Measurements from ENCODE around the gene TLE5.
A peak's percentile ranks its signal among the peaks of the same experiment; 100 is the strongest.

TLE5 gene

DNA sequence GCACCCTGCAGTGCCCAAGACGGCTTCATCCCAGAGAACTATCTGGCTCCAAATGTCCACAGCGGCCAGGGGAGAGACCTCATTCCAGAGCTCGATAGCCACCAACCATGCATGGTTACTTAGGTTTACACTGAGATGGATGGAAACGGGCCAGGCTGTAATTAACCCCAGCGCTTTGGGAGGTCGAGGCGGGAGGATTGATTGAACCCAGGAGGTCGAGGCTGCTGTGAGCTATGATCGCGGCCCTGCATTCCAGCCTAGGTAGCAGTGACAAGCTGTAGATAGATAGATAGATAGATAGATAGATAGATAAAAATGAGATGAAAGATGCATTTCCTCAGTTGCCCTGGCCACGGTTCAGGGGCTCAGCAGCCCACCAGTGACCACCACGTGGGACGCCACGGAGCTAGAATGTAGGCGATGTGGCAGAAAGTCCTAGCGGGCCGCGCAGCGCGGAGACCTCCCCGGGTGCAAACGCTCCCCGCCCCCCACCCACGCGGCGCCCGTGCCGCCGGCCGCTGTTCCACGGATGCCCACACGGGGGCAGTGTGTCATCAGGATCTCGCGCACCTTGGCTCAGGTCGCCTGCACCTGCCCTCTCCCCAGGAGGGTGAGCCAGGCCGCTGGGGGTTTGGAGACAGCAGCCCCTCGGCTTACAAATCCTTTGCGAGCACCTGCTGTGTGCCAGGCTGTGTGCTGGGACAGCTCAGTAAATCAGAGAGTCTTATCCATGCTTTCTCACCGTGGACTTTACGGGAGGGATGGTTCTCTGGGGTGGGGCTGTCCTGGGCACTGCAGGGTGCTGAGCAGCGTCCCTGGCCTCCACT lies 13.5 kb upstream of the TLE5 start:
- Histone ChIP-seq H3K4me1 (ENCODE audit: control insufficient read depth in 1 of 2, insufficient read depth in 1 of 2, low read depth in 1 of 2, low read length in 1 of 2) (peaks cover 3 to 6% of the 10 kb centered on the region in 2 experiments), H3K36me3 (no peaks in the 10 kb centered on the region), H3K27ac (no peak overlapping the region), H3K27me3 (peaks cover 8% of the 10 kb centered on the region), H3K9me3 (no peaks in the 10 kb centered on the region), H3K4me3 (ENCODE audit: low read depth in 1 of 2, low read length in 1 of 2) (no peak overlapping the region)
- TF ChIP-seq, protein P1, sequence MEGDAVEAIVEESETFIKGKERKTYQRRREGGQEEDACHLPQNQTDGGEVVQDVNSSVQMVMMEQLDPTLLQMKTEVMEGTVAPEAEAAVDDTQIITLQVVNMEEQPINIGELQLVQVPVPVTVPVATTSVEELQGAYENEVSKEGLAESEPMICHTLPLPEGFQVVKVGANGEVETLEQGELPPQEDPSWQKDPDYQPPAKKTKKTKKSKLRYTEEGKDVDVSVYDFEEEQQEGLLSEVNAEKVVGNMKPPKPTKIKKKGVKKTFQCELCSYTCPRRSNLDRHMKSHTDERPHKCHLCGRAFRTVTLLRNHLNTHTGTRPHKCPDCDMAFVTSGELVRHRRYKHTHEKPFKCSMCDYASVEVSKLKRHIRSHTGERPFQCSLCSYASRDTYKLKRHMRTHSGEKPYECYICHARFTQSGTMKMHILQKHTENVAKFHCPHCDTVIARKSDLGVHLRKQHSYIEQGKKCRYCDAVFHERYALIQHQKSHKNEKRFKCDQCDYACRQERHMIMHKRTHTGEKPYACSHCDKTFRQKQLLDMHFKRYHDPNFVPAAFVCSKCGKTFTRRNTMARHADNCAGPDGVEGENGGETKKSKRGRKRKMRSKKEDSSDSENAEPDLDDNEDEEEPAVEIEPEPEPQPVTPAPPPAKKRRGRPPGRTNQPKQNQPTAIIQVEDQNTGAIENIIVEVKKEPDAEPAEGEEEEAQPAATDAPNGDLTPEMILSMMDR (IDR thresholded peaks at IDR 0.05) = peak; percentile 94

DNA sequence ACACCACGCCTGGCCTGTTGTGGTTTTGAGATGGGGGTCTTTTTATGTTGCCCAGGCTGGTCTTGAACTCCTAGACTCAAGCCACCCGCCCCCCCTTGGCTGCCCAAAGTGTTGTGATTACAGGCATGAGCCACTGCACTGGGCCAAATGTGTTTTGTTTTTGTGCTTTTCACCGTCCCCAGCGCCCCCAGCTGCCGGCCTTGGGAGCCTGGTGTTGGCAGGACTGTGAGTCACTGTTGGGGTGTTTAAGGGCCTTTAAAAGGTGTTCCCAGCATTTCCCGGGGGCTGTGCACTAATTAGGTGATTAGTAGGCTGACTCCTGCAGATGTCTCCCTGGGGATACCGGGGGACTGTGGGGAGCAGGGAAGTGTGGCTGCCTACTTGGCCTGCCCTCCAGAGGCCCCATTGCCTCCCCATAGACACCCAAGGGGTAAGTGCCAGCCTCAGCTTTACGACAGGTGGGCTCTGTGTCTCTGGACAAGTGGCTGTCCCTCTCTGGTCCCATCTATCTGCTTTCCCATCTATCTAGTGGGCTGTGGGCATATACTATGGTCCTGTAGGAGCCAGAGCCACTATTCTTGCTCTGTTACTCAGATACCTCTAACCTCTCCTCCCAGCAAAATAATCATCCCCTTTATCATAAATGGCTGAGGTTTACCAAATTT lies 11.8 kb upstream of the TLE5 start:
- Histone ChIP-seq H3K36me3 (no peaks in the 10 kb centered on the region), H3K27me3 (peaks cover 8% of the 10 kb centered on the region), H3K4me3 (ENCODE audit: low read depth in 1 of 2, low read length in 1 of 2) (no peak overlapping the region), H3K27ac (no peak overlapping the region), H3K9me3 (no peaks in the 10 kb centered on the region), H3K4me1 (ENCODE audit: control insufficient read depth in 1 of 2, insufficient read depth in 1 of 2, low read depth in 1 of 2, low read length in 1 of 2) (peaks cover 3 to 6% of the 10 kb centered on the region in 2 experiments)
- TF ChIP-seq, protein P1 (IDR thresholded peaks at IDR 0.05) = no peak

DNA sequence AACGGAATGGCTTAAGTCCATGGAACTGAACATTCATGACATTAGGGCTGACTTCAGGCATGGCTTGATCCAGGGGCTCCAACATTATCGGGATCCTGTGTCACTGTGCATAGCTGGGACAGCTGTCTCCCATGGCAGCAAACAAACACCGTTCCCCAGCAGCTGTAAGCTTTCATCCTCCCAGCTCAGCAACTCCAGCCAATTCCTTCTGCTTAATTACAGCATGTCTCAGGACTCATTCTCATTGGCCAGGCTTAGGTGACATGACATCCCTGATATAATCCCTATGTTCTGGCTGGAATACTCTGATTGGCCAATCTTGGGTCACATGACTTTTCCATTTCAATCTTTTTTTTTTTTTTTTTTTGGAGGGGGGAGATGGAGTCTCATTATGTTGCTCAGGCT lies 10.9 kb upstream of the TLE5 start:
- H3K27me3 ChIP-seq = peaks cover 17% of the 10 kb centered on the region
- H3K27ac ChIP-seq = no peak overlapping the region
- peaks cover 3 to 6% of the 10 kb centered on the region in 2 experiments for H3K4me1 ChIP-seq (ENCODE audit: control insufficient read depth in 1 of 2, insufficient read depth in 1 of 2, low read depth in 1 of 2, low read length in 1 of 2)
- H3K36me3 ChIP-seq = no peaks in the 10 kb centered on the region
- TF ChIP-seq, protein P1 (IDR thresholded peaks at IDR 0.05) = no peak
- no peak overlapping the region for H3K4me3 ChIP-seq (ENCODE audit: low read depth in 1 of 2, low read length in 1 of 2)
- no peaks in the 10 kb centered on the region for H3K9me3 ChIP-seq

DNA sequence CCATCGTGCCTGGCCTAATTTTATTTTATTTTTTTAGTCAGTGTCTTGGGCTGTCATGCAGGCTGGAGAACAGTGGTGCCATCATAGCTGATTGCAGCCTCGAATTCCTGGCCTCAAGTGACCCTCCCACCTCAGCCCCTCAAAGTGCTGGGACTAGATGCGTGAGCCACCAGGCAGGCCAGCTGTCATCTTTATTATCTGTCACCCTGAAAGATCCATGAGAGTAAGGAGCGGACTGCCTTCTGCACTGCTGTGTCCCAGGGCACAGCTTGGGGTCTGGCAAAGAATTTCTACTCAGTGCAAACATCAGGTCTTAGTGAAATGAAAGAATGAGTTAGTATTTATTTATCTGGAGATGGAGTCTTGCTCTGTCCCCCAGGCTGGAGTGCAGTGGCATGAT lies 9.5 kb upstream of the TLE5 start:
- no peaks in the 10 kb centered on the region for H3K36me3 ChIP-seq
- peaks cover 3 to 6% of the 10 kb centered on the region in 2 experiments for H3K4me1 ChIP-seq (ENCODE audit: control insufficient read depth in 1 of 2, insufficient read depth in 1 of 2, low read depth in 1 of 2, low read length in 1 of 2)
- no peak overlapping the region for H3K4me3 ChIP-seq (ENCODE audit: low read depth in 1 of 2, low read length in 1 of 2)
- H3K27ac ChIP-seq = no peak overlapping the region
- TF ChIP-seq, protein P1 (IDR thresholded peaks at IDR 0.05) = no peak
- H3K9me3 ChIP-seq = no peaks in the 10 kb centered on the region
- peaks cover 28% of the 10 kb centered on the region for H3K27me3 ChIP-seq

DNA sequence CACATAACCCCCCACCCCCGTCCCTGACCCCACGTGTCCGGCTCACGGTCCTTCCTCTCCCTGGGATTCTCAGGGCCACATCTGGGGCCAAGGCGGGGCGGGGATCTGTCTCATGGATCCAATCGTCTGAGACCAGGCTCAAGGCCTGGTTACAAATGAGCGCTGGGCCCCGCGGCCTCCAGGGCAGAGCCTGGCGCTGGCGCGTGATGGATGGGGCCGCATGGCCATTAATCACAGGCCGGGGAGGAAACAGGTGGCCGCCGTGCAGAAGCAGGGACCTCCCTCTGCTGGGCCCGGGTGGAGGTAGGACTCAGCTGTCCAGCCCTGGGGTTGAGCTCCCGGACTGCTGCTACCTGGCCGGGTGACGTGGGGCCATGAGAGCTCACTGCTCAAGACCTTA lies 5.8 kb upstream of the TLE5 start:
- peaks cover 41% of the 10 kb centered on the region for H3K27me3 ChIP-seq
- H3K4me3 ChIP-seq (ENCODE audit: low read depth in 1 of 2, low read length in 1 of 2) = no peak overlapping the region
- H3K9me3 ChIP-seq = no peaks in the 10 kb centered on the region
- H3K4me1 ChIP-seq (ENCODE audit: control insufficient read depth in 1 of 2, insufficient read depth in 1 of 2, low read depth in 1 of 2, low read length in 1 of 2) = peaks cover 0 to under 1% of the 10 kb centered on the region in 2 experiments
- no peaks in the 10 kb centered on the region for H3K36me3 ChIP-seq
- TF ChIP-seq, protein P1 (IDR thresholded peaks at IDR 0.05) = no peak
- no peak overlapping the region for H3K27ac ChIP-seq
